Neural crest cell (in vitro differentiated cells): ENCODE results near the gene GPATCH11. TPM values are rescaled to one million over a fixed set of nuclear protein-coding genes. Genes with fewer than 3 reads are reported as not detected.

ENCODE experiments used
- DNase-seq: peaks from one replicate; pipeline ENCODE4 v3.0.0; 2021; ENCODE audit warnings: low read depth, mixed read lengths, low spot score
- H3K27ac Mint-ChIP-seq: one replicate; pipeline ENCODE4 v1.8.0; 2021; ENCODE audit warnings: mild to moderate bottlenecking, mixed read lengths; ENCODE audit not compliant: unreplicated experiment
- H3K27me3 Mint-ChIP-seq: 2 replicates; pipeline ENCODE4 v1.8.0; 2021; ENCODE audit warnings: low read depth, mild to moderate bottlenecking, mixed read lengths
- H3K36me3 Mint-ChIP-seq: 2 replicates; pipeline ENCODE4 v1.8.0; 2021; ENCODE audit warnings: low read depth, mild to moderate bottlenecking, mixed read lengths
- H3K4me1 Mint-ChIP-seq: 2 replicates; pipeline ENCODE4 v1.8.0; 2021; ENCODE audit warnings: mixed read lengths
- H3K4me3 Mint-ChIP-seq: one replicate; pipeline ENCODE4 v1.8.0; 2021; ENCODE audit warnings: mild to moderate bottlenecking, mixed read lengths
- H3K9me3 Mint-ChIP-seq: 2 replicates; pipeline ENCODE4 v1.8.0; 2021; ENCODE audit warnings: mixed read lengths
- long read RNA-seq: library from polyadenylated mRNA; unstranded; transcript quantifications from one replicate; pipeline ENCODE4 v2.0.0, GENCODE V29; 2020
- total RNA-seq: library from RNA; stranded (reverse); gene quantifications from 2 replicates; pipeline ENCODE4 v1.2.1, GENCODE V29; 2021
- TF ChIP-seq, protein P1 (sequence below): fragments of 200-600 bp; sonication (generic); conservative IDR thresholded peaks from 2 replicates; pipeline ENCODE4 v1.5.0; 2021; ENCODE audit warnings: antibody characterized with exemption, mild to moderate bottlenecking

Gene GPATCH11
- 11.2 and 11.4 TPM in 2 replicates for total RNA-seq
- long read RNA-seq, partial matches to known transcripts = 5 of 7 reads
- long read RNA-seq, other reads (novel, unspliced or antisense) = 2 of 7 reads

DNA sequence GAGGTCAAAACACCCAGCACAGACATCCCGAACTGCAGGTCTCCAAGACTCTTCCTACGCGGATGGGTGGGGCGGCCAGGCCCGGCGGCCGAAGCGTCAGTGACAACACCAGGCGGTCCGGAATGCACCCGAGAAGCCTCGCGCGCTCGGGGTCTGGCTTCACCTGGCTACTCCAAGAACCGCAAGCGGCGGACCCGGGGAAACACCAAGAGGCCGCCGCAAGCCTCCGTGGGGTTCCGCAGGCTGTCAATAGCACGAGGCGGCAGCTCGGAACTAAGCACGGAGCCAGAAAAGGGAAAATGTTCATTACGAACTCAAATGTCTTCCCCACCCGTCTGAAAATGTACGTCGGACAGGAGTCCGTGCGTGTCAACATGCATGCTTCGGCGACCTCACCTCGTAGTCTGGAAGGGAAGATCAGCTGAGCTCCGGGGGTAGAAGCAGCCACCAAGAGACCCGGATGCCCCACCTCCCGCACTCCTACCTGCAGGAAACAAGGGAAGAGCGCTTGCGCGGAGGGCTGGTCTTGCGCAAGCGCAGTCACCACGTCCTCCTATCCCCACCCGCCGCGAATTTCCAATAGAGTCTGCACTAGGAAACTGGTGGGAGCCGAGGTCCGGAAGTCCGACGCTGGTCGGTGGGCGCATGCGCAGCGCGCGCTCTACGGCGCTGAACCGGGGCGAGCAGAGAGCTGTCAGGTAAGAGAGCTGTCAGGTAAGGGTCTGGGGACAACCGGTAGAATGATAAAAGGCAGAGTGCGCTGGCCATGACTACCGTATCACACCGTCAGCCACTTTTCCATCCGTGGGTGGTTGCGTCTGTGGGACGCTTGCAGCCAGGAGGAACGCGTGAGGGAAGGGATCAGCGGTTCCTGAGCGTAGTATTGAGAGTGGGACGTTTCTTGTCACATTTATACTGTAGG is at the start of gene GPATCH11, which contains the start of gene HEATR5B:
Gene GPATCH11 (plus strand): TSS at position 646 of the 922 bp plus-strand sequence. CDS start 3,864 bp downstream, outside the sequence.
Gene HEATR5B (minus strand): TSS at position 500 of the 922 bp plus-strand sequence. CDS start 958 bp downstream, outside the sequence.
- Mint-ChIP-seq H3K9me3 (no peaks in the 10 kb centered on the region), H3K4me3 (no peak within 1 kb of the TSS), H3K27ac (no peak within 1 kb of the TSS), H3K4me1 (no peaks in the 10 kb centered on the region), H3K36me3 (no peaks in the 10 kb centered on the region), H3K27me3 (no peaks in the 10 kb centered on the region)
- TF ChIP-seq, protein P1, sequence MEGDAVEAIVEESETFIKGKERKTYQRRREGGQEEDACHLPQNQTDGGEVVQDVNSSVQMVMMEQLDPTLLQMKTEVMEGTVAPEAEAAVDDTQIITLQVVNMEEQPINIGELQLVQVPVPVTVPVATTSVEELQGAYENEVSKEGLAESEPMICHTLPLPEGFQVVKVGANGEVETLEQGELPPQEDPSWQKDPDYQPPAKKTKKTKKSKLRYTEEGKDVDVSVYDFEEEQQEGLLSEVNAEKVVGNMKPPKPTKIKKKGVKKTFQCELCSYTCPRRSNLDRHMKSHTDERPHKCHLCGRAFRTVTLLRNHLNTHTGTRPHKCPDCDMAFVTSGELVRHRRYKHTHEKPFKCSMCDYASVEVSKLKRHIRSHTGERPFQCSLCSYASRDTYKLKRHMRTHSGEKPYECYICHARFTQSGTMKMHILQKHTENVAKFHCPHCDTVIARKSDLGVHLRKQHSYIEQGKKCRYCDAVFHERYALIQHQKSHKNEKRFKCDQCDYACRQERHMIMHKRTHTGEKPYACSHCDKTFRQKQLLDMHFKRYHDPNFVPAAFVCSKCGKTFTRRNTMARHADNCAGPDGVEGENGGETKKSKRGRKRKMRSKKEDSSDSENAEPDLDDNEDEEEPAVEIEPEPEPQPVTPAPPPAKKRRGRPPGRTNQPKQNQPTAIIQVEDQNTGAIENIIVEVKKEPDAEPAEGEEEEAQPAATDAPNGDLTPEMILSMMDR = no peak
- peak; percentile 90 for DNase-seq

DNA sequence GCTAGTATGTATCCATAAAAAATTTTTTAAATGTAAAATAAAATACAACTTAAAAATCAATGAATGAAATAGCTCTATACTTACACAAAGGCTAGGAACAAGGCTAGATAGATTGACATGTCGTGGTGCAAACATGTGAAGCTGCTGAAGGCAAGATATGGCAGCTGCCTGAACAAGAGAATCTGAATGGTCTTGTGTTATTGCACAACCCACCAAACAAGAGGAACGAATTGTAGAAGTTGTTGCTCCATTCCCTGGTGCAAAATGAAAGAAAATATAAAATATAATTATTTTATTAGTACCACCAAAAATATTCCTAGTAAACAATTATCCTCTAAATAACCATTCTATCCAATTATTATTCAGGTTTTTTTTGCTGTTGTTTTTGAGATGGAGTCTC is 46.5 kb upstream of the GPATCH11 start:
- Mint-ChIP-seq H3K4me3 (no peak overlapping the region), H3K27ac (no peak overlapping the region)
- TF ChIP-seq, protein P1 = no peak

DNA sequence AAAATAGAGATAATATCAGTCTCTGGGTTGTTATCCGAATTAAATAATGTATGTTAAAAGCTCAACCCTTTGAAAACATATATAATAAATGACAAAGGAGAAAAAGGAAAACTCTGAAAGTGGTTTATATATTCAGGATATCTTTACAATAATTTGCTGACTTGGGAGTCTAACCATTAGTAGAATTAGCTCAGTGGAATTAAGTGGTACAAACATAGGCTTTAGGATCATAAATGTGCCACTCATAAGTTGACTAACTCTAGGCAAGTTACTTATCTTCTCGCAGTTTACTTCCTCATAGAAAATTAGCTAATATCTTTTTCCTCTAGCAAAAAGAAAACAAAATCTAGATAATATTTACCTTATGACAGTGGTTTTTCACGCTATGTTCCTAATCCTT is 44.7 kb upstream of the GPATCH11 start:
- no peak overlapping the region for H3K27ac Mint-ChIP-seq
- no peak overlapping the region for H3K4me3 Mint-ChIP-seq
- H3K27me3 Mint-ChIP-seq = no peaks in the 10 kb centered on the region
- H3K36me3 Mint-ChIP-seq = peaks cover 4% of the 10 kb centered on the region
- H3K9me3 Mint-ChIP-seq = no peaks in the 10 kb centered on the region
- DNase-seq = no peak
- TF ChIP-seq, protein P1 = no peak
- peaks cover 3% of the 10 kb centered on the region for H3K4me1 Mint-ChIP-seq

More for the DNA sequence above, 46.5 kb upstream of the GPATCH11 start:
- Mint-ChIP-seq H3K36me3 (peaks cover 5% of the 10 kb centered on the region), H3K27me3 (no peaks in the 10 kb centered on the region), H3K9me3 (no peaks in the 10 kb centered on the region), H3K4me1 (no peaks in the 10 kb centered on the region)
- no peak for DNase-seq

DNA sequence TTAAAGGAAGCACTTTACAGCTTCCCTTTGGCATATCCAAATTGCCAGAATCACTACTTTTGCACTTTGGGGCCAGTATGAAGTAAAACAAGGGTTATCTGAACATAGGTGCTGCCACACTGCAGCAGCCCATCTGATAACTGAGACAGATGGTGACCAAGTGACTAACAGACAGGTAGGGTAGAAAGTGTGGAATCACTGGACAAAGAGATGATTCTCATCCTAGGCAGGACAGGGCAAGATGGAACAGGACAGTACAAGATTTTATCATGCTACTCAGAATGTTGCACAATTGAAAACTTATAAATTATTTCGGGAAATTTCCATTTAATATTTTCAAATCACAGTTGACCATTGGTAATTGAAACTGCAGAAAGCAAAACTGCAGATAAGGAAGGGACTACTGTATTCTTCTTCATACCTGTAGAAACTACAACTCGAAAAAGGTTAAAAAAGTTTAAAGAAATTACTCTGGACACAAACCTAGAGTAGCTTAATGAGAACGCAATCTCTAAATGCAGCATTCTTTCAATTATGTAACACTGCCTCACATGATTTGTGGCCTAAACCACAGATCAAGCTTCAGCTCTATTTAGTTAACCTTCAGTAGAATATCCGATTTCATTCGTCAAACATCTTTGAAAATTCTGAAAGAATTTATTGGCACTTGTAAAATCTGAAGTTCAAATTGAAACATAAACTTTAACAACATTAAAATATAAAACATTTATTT is 31.6 kb upstream of the GPATCH11 start:
- no peak for DNase-seq
- Mint-ChIP-seq H3K27ac (no peak overlapping the region), H3K4me3 (no peak overlapping the region), H3K9me3 (no peaks in the 10 kb centered on the region), H3K4me1 (no peaks in the 10 kb centered on the region), H3K36me3 (peaks cover 4% of the 10 kb centered on the region), H3K27me3 (no peaks in the 10 kb centered on the region)
- TF ChIP-seq, protein P1 = no peak

DNA sequence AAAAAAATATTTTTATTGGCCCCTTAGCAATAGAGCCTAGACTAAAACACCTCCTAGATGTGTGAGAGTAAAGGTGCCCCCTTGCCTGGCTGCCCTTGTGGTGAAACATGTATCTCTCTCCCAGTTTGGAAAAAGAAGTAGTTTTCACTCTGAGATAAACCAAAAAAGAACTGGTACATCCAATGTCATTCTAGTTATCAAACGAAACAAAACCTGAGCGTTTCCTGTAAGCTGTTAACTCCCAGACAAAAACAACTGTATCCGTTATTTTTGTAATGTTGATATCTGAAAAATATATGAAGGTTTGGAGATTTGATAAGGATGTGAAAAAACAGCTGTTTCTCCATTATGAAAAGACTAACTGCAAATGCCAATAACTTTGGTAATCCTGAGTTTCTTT is 24.5 kb upstream of the GPATCH11 start:
- no peaks in the 10 kb centered on the region for H3K9me3 Mint-ChIP-seq
- TF ChIP-seq, protein P1 = no peak
- DNase-seq = no peak
- peaks cover 6% of the 10 kb centered on the region for H3K36me3 Mint-ChIP-seq
- H3K4me3 Mint-ChIP-seq = no peak overlapping the region
- H3K27me3 Mint-ChIP-seq = no peaks in the 10 kb centered on the region
- H3K27ac Mint-ChIP-seq = peak overlapping the region; percentile 19
- no peaks in the 10 kb centered on the region for H3K4me1 Mint-ChIP-seq
